ENCODE data around the gene OR2T34. TPM values are rescaled to one million over a fixed set of nuclear protein-coding genes. Genes with fewer than 3 reads are reported as not detected.
"Not testable (repeated sequence)": the region's sequence is repeated elsewhere in the genome, so short reads cannot be mapped to it uniquely, and the experiment has no call there.

OR2T34 gene, protein sequence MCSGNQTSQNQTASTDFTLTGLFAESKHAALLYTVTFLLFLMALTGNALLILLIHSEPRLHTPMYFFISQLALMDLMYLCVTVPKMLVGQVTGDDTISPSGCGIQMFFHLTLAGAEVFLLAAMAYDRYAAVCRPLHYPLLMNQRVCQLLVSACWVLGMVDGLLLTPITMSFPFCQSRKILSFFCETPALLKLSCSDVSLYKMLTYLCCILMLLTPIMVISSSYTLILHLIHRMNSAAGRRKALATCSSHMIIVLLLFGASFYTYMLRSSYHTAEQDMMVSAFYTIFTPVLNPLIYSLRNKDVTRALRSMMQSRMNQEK
- total RNA-seq: not detected

DNA sequence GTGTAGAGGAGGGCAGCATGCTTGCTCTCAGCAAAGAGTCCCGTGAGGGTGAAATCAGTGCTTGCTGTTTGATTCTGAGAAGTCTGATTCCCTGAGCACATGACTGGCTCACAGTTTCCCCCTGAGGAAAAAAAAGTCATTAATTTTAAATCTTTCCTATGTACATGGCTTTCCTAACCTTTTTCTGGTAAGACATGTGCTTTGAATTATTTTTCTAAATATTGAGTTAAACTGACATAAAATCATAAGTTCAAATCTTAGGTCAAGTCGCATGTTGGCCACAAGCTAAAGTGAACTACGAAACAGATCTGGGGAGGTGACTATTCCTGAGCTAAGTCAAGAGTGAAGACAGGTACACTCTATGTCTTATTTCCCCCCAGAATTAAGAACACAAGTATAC is at the start of gene OR2T34:
Gene OR2T34 (minus strand): TSS at position 101 of the 400 bp plus-strand sequence. CDS start 0 bp downstream, at position 101.
- CTCF ChIA-PET, POLR2A ChIA-PET: not testable (repeated sequence)

- POLR2A ChIA-PET: no interaction called here
Measured at GRCh38 chr1:248622570-248623001, 48.0 kb upstream of the OR2T34 start.

GRCh38 chr1:248621770-248622169 is 47.2 kb upstream of the OR2T34 start:
- ChIA-PET POLR2A (no interaction called here), CTCF (no interaction called here)

More at GRCh38 chr1:248622570-248623001, 48.0 kb upstream of the OR2T34 start:
- CTCF ChIA-PET: interaction anchor here (1.3 kb wide), 1 partner anchor 184 kb away, joined by 4 read pairs; no protein-coding TSS in a partner anchor

GRCh38 chr1:248618878-248619277 is 44.3 kb upstream of the OR2T34 start:
- CTCF ChIA-PET: no interaction called here
- POLR2A ChIA-PET: no interaction called here

GRCh38 chr1:248618119-248618518 is 43.6 kb upstream of the OR2T34 start:
- ChIA-PET POLR2A (no interaction called here), CTCF (no interaction called here)

DNA sequence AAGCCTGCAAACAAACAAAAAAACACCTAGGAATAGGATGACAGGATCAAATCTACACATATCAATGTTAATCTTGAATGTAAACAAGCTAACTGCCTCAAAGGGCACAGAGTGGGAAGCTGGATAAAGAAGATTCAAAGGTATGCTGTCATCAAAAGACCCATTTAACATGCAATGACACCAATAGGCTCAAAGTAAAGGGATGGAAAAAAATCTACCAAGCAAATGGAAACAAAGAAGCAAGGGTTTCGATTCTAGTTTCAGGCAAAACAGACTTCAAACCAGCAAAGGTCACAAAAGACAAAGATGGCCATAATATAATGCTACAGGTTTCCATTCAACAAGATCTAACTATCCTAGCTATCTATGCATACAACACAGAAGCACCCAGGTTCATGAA is 39.2 kb upstream of the OR2T34 start:
- ChIA-PET CTCF (no interaction called here), POLR2A (no interaction called here)

DNA sequence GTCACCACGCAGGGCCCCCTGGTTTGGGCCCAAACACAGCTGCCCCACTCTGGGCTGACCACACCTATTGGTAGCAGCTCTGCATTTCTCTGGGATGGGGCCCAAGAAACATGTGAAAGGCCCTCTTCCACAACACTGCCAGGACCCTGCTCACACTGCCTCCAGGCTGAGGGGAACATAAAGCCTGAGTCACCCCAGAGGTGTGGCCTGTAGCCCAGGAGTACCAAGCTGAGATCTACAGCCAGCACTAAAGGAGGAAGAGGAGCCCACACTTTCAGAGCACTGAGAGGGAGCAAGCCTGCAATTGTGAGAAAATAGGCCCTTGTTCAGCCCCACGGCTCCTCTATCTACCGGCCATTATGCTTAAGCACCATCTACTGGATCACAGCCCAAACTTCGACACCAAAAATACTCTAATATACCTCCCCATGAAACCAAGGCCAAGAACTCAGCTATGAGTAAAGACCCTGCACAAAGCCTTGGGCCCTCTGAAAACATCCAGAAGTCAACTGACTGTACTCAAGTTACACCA is 37.4 kb upstream of the OR2T34 start:
- POLR2A ChIA-PET: no interaction called here

DNA sequence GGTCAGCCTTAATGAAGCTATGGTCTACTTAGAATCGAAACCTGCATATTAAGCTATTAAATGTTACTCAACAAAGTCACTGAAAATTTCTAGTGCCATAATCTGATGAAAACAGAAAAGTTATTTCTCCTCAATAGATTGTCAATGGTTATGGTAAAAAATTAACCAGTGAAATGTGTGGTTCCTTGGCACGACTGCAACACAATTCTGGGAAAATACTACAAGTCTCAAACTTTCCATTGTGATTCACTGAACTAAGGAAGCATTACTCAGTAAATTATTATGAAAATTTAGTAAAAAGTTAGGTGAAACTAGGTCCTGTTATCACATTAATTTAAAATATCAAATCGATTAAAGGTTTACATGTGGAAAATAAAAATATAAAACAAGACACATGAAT is 35.7 kb upstream of the OR2T34 start:
- ChIA-PET POLR2A (no interaction called here), CTCF (no interaction called here)

More for the DNA sequence above, 37.4 kb upstream of the OR2T34 start:
- CTCF ChIA-PET: no interaction called here

- POLR2A ChIA-PET: no interaction called here
- CTCF ChIA-PET: no interaction called here
Measured at GRCh38 chr1:248599396-248599795, 24.8 kb upstream of the OR2T34 start.

DNA sequence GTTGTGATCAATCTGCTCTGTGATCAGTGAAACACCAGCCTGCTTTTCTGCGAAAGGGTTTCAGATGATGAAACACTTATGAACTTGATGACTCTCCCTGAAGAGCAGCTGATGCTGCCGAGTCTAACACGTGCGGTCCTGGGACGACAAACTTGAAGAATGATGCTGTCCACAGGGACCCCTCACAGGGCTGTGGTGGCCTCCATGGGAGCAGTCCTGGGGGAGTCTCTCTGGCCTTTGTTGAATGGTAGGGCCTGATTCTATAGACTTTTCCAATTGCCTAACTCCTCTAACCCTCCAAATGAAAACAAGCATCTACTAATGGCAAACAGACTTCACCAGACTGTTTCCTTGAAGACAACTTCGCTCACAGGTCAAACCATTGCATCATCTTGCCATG is 23.0 kb upstream of the OR2T34 start, which contains the start of gene OR2T10:
Gene OR2T10 (minus strand): TSS at position 112 of the 400 bp plus-strand sequence. CDS start 3,932 bp downstream, outside the sequence.
- ChIA-PET CTCF (no interaction called here), POLR2A (no interaction called here)

GRCh38 chr1:248596615-248597014 is 22.1 kb upstream of the OR2T34 start:
- ChIA-PET POLR2A (no interaction called here), CTCF (no interaction called here)

GRCh38 chr1:248593226-248593625 is 18.7 kb upstream of the OR2T34 start:
- POLR2A ChIA-PET: no interaction called here
- CTCF ChIA-PET: no interaction called here

DNA sequence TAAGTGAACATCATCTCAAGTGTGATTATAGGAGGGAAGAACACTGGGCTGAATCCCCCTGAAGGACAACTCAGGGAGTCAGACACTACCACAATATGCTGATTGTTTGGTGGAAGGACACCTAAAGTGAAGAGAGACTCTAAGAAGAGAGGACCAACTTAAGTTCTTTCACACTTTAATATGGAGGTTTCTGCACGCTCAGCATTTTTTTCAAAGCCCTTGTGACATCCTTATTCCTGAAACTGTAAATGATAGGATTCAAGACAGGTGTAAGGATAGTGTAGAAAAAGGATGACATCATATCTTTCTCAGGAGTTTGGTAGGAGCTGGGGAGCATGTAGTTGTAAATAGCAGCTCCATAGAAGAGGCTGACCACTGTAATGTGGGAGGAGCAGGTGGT is 18.1 kb upstream of the OR2T34 start:
- CTCF ChIA-PET: no interaction called here

DNA sequence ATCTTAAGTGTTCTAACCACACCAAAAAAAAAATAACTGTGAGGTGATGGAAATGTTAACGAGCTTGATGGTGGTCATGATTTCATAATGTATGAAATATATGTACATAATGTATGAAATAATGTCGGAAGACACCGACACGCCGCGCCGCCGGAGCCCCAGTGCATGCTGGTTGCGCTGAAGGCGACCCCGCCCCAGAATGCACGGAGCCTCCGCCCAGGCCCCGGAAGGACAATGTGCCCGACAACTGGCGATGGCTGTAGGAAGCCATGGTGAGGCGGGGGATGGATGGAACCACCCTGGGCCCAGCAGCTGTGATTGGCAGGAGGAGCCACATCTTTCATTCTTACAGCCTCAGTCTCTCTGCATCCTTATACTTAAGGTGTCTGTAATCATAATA is 15.5 kb upstream of the OR2T34 start:
- ChIA-PET CTCF (no interaction called here), POLR2A (no interaction called here)

More for the DNA sequence above, 18.1 kb upstream of the OR2T34 start:
- POLR2A ChIA-PET: no interaction called here

DNA sequence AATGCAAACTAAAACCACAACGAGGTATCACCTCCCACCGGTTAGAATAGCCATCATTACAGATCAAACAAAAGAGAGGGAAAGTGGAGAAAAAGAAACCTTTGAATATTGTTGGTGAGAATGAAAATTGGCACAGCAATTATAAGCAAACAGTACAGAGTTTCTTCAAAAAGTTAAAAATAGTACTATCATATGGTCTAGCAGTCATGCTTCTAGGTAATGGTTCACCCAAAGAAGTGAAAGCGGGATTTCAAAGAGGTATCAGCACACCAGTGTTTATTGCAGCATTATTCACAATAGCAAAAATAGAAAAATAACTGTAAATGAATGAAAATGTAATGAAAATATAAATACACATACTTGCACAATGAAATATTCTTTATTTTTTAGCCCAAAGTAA is 14.8 kb upstream of the OR2T34 start:
- ChIA-PET POLR2A (no interaction called here), CTCF (no interaction called here)

DNA sequence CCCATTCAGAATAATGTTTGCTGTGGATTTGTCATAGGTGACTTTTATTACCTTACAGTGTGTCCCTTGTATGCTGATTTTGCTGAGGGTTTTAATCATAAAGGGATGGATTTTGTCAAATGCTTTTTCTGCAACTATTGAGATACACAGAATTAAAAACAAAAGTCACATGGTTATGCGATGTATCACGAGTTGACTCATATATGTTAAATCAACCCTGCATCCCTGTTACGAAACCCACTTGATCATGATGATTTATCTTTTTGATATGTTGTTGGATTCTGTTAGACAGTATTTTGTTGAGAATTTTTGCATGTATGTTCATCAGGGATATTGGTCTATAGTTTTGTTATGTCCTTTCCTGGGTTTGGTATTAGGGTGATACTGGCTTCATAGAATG is 10.7 kb upstream of the OR2T34 start:
- CTCF ChIA-PET: no interaction called here
- POLR2A ChIA-PET: no interaction called here

- ChIA-PET CTCF (no interaction called here), POLR2A (interaction anchor here (0.7 kb wide), 1 partner anchor 377 kb away, joined by 3 read pairs; no protein-coding TSS in a partner anchor)
Measured at GRCh38 chr1:248576260-248576980, 1.9 kb upstream of the OR2T34 start.

DNA sequence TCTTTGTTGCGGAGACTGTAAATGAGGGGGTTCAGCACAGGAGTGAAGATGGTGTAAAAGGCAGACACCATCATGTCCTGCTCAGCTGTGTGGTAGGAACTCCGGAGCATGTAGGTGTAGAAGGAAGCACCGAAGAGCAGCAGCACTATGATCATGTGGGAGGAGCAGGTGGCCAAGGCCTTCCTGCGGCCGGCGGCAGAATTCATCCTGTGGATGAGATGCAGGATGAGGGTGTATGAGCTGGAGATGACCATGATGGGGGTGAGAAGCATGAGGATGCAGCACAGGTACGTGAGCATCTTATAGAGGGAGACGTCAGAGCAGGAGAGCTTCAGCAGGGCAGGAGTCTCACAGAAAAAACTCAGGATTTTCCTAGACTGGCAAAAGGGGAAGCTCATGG is 701 bp downstream of the OR2T34 start:
- POLR2A ChIA-PET, CTCF ChIA-PET: not testable (repeated sequence)

- POLR2A ChIA-PET: not testable (repeated sequence)
Measured at GRCh38 chr1:248572049-248572448, 2.5 kb downstream of the OR2T34 start.

DNA sequence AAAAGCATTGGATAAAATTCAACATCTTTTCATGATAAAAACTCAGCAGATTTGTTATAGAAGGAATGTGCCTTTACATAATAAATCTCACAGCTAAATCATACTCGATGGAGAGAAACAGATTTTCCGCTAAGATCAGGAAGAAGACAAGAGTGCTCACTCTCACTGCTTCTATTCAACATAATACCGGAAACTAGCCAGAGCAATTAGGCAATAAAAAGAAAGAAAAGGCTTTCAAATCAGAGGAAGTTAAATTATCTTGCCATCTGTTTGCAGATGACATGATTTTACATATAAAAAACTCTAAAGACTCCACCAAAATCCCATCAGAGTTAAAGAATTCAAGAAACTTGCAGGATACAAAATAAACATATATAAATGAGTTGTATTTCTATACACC is 3.7 kb downstream of the OR2T34 start:
- POLR2A ChIA-PET, CTCF ChIA-PET: not testable (repeated sequence)

More at GRCh38 chr1:248572049-248572448, 2.5 kb downstream of the OR2T34 start:
- CTCF ChIA-PET: not testable (repeated sequence)

GRCh38 chr1:248569049-248569448 is 5.5 kb downstream of the OR2T34 start:
- CTCF ChIA-PET, POLR2A ChIA-PET: not testable (repeated sequence)

Data from activated CD8-positive, alpha-beta memory T cell treated with anti-CD3 and anti-CD28 coated beads for 36 hours (primary cell).